SK-N-MC (cell line): ENCODE measurements around the gene PLK4.
"Not testable (repeated sequence)": the region's sequence is repeated elsewhere in the genome, so short reads cannot be mapped to it uniquely, and the experiment has no call there.

ENCODE experiments used
- DNase-seq: peaks from one replicate; pipeline ENCODE4 v3.0.0-alpha.2; 2011; ENCODE audit warnings: low read depth, low spot score
- H3K27ac ChIP-seq: fragments of 200-600 bp; sonication (generic); 2 replicates; pipeline ENCODE4 v1.5.1; 2016; ENCODE audit warnings: mixed run types
- H3K36me3 ChIP-seq: fragments of 200-600 bp; sonication (generic); 2 replicates; pipeline ENCODE4 v1.6.1; 2017; ENCODE audit warnings: antibody characterized with exemption, low read length, mixed read lengths; ENCODE audit not compliant: insufficient read depth
- H3K4me3 ChIP-seq: fragments of 200-600 bp; sonication (generic); 2 replicates; pipeline ENCODE4 v1.5.1; 2016
- H3K9ac ChIP-seq: fragments of 200-600 bp; sonication (generic); 2 replicates; pipeline ENCODE4 v1.8.0; 2017; ENCODE audit warnings: mixed run types, mixed read lengths; ENCODE audit not compliant: insufficient read length
- H3K9me3 ChIP-seq: fragments of 200-600 bp; sonication (generic); 2 replicates; pipeline ENCODE4 v1.6.1; 2017; ENCODE audit warnings: low read depth, mild to moderate bottlenecking, antibody characterized with exemption, low read length, moderate library complexity, mixed read lengths
- EZH2 ChIP-seq: fragments of 200-600 bp; sonication (generic); IDR thresholded peaks from one replicate; pipeline ENCODE4 v1.6.1; 2017; ENCODE audit warnings: antibody characterized with exemption
- FOXP2 ChIP-seq: optimal IDR thresholded peaks from 2 replicates; pipeline ENCODE3; 2011; ENCODE audit warnings: mild to moderate bottlenecking, moderate library complexity; ENCODE audit not compliant: insufficient read depth; ENCODE audit errors: extremely low read length, control extremely low read depth
- POLR2AphosphoS5 ChIP-seq: IDR thresholded peaks from 2 replicates; pipeline ENCODE4 v1.6.1; 2012; ENCODE audit warnings: mild to moderate bottlenecking, low read depth, low read length, borderline replicate concordance

PLK4 gene

GRCh38 chr4:127930175-127930574, 49.5 kb downstream of the PLK4 start:
- no peak overlapping the region for H3K9ac ChIP-seq
- H3K36me3 ChIP-seq, result no peaks in the 10 kb centered on the region
- H3K9me3 ChIP-seq, result no peaks in the 10 kb centered on the region

GRCh38 chr4:127931836-127932235, 51.1 kb downstream of the PLK4 start:
- not testable (repeated sequence) for H3K9me3 ChIP-seq, H3K27ac ChIP-seq, H3K4me3 ChIP-seq, DNase-seq, H3K9ac ChIP-seq, H3K36me3 ChIP-seq

More at GRCh38 chr4:127930175-127930574, 49.5 kb downstream of the PLK4 start:
- no peak for DNase-seq
- TF ChIP-seq FOXP2 (no peak), EZH2 (no peak), POLR2AphosphoS5 (no peak)
- no peak overlapping the region for H3K27ac ChIP-seq
- no peak overlapping the region for H3K4me3 ChIP-seq

- H3K27ac ChIP-seq, result no peak overlapping the region
- no peaks in the 10 kb centered on the region for H3K36me3 ChIP-seq
- no peak for DNase-seq
- no peak overlapping the region for H3K4me3 ChIP-seq
- H3K9me3 ChIP-seq, result no peaks in the 10 kb centered on the region
- TF ChIP-seq FOXP2 (no peak), POLR2AphosphoS5 (no peak), EZH2 (no peak)
- H3K9ac ChIP-seq, result no peak overlapping the region
Observed at GRCh38 chr4:127936974-127937373, 56.3 kb downstream of the PLK4 start.
